Testis (tissue), 3 donors: ENCODE results near the gene ZNF41. TPM values are rescaled to one million over a fixed set of nuclear protein-coding genes. Genes with fewer than 3 reads are reported as not detected.
"Not testable (repeated sequence)": the region's sequence is repeated elsewhere in the genome, so short reads cannot be mapped to it uniquely, and the experiment has no call there.

Experiments used
- DNase-seq: peaks from one replicate; pipeline ENCODE4 v3.0.0-alpha.2; 2019
- H3K27ac ChIP-seq, 2 donors: fragments of 200-600 bp; sonication (generic); one replicate each; pipeline ENCODE4 v1.5.1; 2019
- H3K27me3 ChIP-seq: fragments of 200-600 bp; sonication (generic); one replicate; pipeline ENCODE4 v1.5.1; 2019
- H3K36me3 ChIP-seq: fragments of 200-600 bp; sonication (generic); one replicate; pipeline ENCODE4 v1.5.1; 2017; ENCODE audit warnings: low read depth; ENCODE audit errors: missing control alignments
- H3K4me1 ChIP-seq: fragments of 200-600 bp; sonication (generic); one replicate; pipeline ENCODE4 v1.5.1; 2019
- H3K4me3 ChIP-seq, 2 donors: fragments of 200-600 bp; sonication (generic); one replicate each; pipeline ENCODE4 v1.5.1; 2017 to 2019
- H3K9me3 ChIP-seq: fragments of 200-600 bp; sonication (generic); one replicate; pipeline ENCODE4 v1.5.1; 2017
- CTCF ChIP-seq, 3 experiments: fragments of 450-650 bp in 2 of 3; fragments of 200-600 bp in 1 of 3; sonication (generic) in 1 of 3; IDR thresholded peaks; one replicate each; pipeline ENCODE4 v1.5.1; 2016 to 2019; ENCODE audit warnings: antibody characterized with exemption in 3 of 3, mild to moderate bottlenecking in 2 of 3, moderate library complexity in 1 of 3
- POLR2A ChIP-seq: fragments of 450-650 bp; IDR thresholded peaks from one replicate; pipeline ENCODE4 v1.6.1; 2017; ENCODE audit warnings: antibody characterized with exemption, mild to moderate bottlenecking, moderate library complexity
- WGBS, 2 donors: methylation state at CpG; one replicate each; pipeline ENCODE4 v1.1.5; 2018; 5-methylcytosine and 5-hydroxymethylcytosine counted together
- intact Hi-C: fragments of 100-400 bp; cut with DNase I; formaldehyde crosslinking; loops from one replicate; pipeline ENCODE4 v1.15.1; 2023; ENCODE audit warnings: low total_unique reads
- polyA plus RNA-seq: library from polyadenylated mRNA; stranded (reverse); fragments of 350-450 nt; fragmentation: Illumina TruSeq; extraction: RNeasy Lipid Tissue Mini Kit (QIAGEN cat#74804); gene quantifications from one replicate; pipeline ENCODE4 v1.2.3, GENCODE V29; 2014; ENCODE audit warnings: low read depth, low replicate concordance; ENCODE audit not compliant: insufficient read depth
- total RNA-seq, 2 donors: library from RNA; depleted of rRNA; stranded (reverse); fragments of >200 nt; gene quantifications; one replicate each; pipeline ENCODE4 v1.2.3, GENCODE V29; 2016

Gene ZNF41
- total and polyA plus RNA-seq, 3 donors from 2014 or later = 5.2 to 8.3 (median 8.1) TPM

- Histone ChIP-seq H3K4me1 (peaks cover 4% of the 10 kb centered on the region), H3K36me3 (no peaks in the 10 kb centered on the region), H3K4me3 (no peak overlapping the region), H3K27ac (no peak overlapping the region), H3K9me3 (no peaks in the 10 kb centered on the region), H3K27me3 (no peaks in the 10 kb centered on the region)
- TF ChIP-seq POLR2A (no peak), CTCF (IDR thresholded peaks at IDR 0.05) (no peak)
- no peak for DNase-seq
- intact Hi-C loops = no loop called here
- WGBS, 2 donors = 74 to 78% methylated on average over 5 of the region's 5 CpGs
Measured at GRCh38 chrX:47500554-47500953, 17.5 kb upstream of the ZNF41 start.

- TF ChIP-seq POLR2A = no peak
- no peak for TF ChIP-seq CTCF (IDR thresholded peaks at IDR 0.05)
- Histone ChIP-seq H3K4me1 (peaks cover 4% of the 10 kb centered on the region), H3K9me3 (no peaks in the 10 kb centered on the region), H3K27ac (no peak overlapping the region), H3K36me3 (no peaks in the 10 kb centered on the region), H3K4me3 (no peak overlapping the region), H3K27me3 (no peaks in the 10 kb centered on the region)
- DNase-seq = no peak
- WGBS, 2 donors = 25 to 48% methylated on average over 2 to 3 of the region's 3 CpGs
- intact Hi-C loops = no loop called here
Measured at GRCh38 chrX:47499293-47499692, 16.3 kb upstream of the ZNF41 start.

GRCh38 chrX:47498411-47498810 is 15.4 kb upstream of the ZNF41 start:
- H3K27ac ChIP-seq = no peak overlapping the region
- H3K36me3 ChIP-seq = no peaks in the 10 kb centered on the region
- peaks cover 4% of the 10 kb centered on the region for H3K4me1 ChIP-seq
- no peak for TF ChIP-seq POLR2A
- DNase-seq = no peak
- intact Hi-C loops = no loop called here
- H3K9me3 ChIP-seq = no peaks in the 10 kb centered on the region
- 75 to 79% methylated on average over 4 of the region's 4 CpGs for WGBS, 2 donors
- H3K4me3 ChIP-seq = no peak overlapping the region
- H3K27me3 ChIP-seq = no peaks in the 10 kb centered on the region

- intact Hi-C loops = no loop called here
- WGBS, 2 donors = 48 to 57% methylated on average over 2 of the region's 2 CpGs
- H3K9me3 ChIP-seq = no peaks in the 10 kb centered on the region
- no peaks in the 10 kb centered on the region for H3K27me3 ChIP-seq
- no peaks in the 10 kb centered on the region for H3K36me3 ChIP-seq
- DNase-seq = no peak
- no peak overlapping the region for H3K4me3 ChIP-seq
- no peak overlapping the region for H3K27ac ChIP-seq
- TF ChIP-seq CTCF (IDR thresholded peaks at IDR 0.05) = peak in 1 of 3 experiments; percentile 12
- no peak for TF ChIP-seq POLR2A
- peaks cover 4% of the 10 kb centered on the region for H3K4me1 ChIP-seq
Measured at GRCh38 chrX:47497271-47497888, 14.4 kb upstream of the ZNF41 start.

- WGBS, 2 donors = 74 to 81% methylated on average over 4 of the region's 4 CpGs
- H3K36me3 ChIP-seq, H3K4me1 ChIP-seq, H3K4me3 ChIP-seq, H3K27me3 ChIP-seq, DNase-seq, H3K9me3 ChIP-seq, H3K27ac ChIP-seq, intact Hi-C loops: not testable (repeated sequence)
Measured at GRCh38 chrX:47492133-47492532, 9.1 kb upstream of the ZNF41 start.
